Measurements from ENCODE around the gene PRKAR1B.

GRCh38 chr7:630111-630511 lies 97.0 kb downstream of the PRKAR1B start:
- no peak for TF ChIP-seq RELB (IDR thresholded peaks at IDR 0.05; ENCODE audit: low read depth)
- TF ChIP-seq SREBF1 (IDR thresholded peaks at IDR 0.05; ENCODE audit: low read length), result no peak
- no peak for TF ChIP-seq CTCF (IDR thresholded peaks at IDR 0.05 in 2 of 3, conservative IDR thresholded peaks at IDR 0.05 in 1 of 3; ENCODE audit: control insufficient read depth in 2 of 3, extremely low read depth in 1 of 3, insufficient read depth in 1 of 3, low read depth in 3 of 3, low read length in 3 of 3)
- TF ChIP-seq CHD2 (IDR thresholded peaks at IDR 0.05; ENCODE audit: borderline replicate concordance, low read depth, low read length), result no peak
- no peak for TF ChIP-seq CBFB (IDR thresholded peaks at IDR 0.05; ENCODE audit: low read depth)
- no peak for TF ChIP-seq ATF3 (IDR thresholded peaks at IDR 0.05; ENCODE audit: borderline replicate concordance, extremely low read depth, low read depth, low read length)
- TF ChIP-seq RAD21 (IDR thresholded peaks at IDR 0.05; ENCODE audit: insufficient read depth, low read depth, low read length), result no peak
- no peak for TF ChIP-seq MEF2B (IDR thresholded peaks at IDR 0.05; ENCODE audit: partially characterized antibody, poor library complexity, severe bottlenecking)
- TF ChIP-seq SRF (IDR thresholded peaks at IDR 0.05; ENCODE audit: low read depth in 2 of 2, low read length in 2 of 2), result no peak
- TF ChIP-seq EZH2 (IDR thresholded peaks at IDR 0.05; ENCODE audit: borderline replicate concordance, control insufficient read depth, low read depth, low read length), result no peak
- TF ChIP-seq, protein P1, sequence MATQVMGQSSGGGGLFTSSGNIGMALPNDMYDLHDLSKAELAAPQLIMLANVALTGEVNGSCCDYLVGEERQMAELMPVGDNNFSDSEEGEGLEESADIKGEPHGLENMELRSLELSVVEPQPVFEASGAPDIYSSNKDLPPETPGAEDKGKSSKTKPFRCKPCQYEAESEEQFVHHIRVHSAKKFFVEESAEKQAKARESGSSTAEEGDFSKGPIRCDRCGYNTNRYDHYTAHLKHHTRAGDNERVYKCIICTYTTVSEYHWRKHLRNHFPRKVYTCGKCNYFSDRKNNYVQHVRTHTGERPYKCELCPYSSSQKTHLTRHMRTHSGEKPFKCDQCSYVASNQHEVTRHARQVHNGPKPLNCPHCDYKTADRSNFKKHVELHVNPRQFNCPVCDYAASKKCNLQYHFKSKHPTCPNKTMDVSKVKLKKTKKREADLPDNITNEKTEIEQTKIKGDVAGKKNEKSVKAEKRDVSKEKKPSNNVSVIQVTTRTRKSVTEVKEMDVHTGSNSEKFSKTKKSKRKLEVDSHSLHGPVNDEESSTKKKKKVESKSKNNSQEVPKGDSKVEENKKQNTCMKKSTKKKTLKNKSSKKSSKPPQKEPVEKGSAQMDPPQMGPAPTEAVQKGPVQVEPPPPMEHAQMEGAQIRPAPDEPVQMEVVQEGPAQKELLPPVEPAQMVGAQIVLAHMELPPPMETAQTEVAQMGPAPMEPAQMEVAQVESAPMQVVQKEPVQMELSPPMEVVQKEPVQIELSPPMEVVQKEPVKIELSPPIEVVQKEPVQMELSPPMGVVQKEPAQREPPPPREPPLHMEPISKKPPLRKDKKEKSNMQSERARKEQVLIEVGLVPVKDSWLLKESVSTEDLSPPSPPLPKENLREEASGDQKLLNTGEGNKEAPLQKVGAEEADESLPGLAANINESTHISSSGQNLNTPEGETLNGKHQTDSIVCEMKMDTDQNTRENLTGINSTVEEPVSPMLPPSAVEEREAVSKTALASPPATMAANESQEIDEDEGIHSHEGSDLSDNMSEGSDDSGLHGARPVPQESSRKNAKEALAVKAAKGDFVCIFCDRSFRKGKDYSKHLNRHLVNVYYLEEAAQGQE (IDR thresholded peaks at IDR 0.05; ENCODE audit: low read depth, low read length), result no peak
- TF ChIP-seq, protein P2, sequence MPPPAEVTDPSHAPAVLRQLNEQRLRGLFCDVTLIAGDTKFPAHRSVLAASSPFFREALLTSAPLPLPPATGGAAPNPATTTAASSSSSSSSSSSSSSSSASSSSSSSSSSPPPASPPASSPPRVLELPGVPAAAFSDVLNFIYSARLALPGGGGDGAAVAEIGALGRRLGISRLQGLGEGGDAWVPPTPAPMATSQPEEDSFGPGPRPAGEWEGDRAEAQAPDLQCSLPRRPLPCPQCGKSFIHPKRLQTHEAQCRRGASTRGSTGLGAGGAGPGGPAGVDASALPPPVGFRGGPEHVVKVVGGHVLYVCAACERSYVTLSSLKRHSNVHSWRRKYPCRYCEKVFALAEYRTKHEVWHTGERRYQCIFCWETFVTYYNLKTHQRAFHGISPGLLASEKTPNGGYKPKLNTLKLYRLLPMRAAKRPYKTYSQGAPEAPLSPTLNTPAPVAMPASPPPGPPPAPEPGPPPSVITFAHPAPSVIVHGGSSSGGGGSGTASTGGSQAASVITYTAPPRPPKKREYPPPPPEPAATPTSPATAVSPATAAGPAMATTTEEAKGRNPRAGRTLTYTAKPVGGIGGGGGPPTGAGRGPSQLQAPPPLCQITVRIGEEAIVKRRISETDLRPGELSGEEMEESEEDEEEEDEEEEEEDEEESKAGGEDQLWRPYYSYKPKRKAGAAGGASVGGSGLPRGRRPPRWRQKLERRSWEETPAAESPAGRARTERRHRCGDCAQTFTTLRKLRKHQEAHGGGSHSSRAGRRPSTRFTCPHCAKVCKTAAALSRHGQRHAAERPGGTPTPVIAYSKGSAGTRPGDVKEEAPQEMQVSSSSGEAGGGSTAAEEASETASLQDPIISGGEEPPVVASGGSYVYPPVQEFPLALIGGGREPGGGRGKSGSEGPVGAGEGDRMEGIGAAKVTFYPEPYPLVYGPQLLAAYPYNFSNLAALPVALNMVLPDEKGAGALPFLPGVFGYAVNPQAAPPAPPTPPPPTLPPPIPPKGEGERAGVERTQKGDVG (CRISPR knock-in tag; IDR thresholded peaks at IDR 0.05), result no peak
- TF ChIP-seq ZBTB33 (IDR thresholded peaks at IDR 0.05), result no peak

Data from GM12878 (cell line).